Caco-2 (cell line): ENCODE results near the gene PDPN. TPM values are rescaled to one million over a fixed set of nuclear protein-coding genes. Genes with fewer than 3 reads are reported as not detected.

Experiments used
- BruUV-seq: library from RNA; stranded (reverse); fragments of 400-500 nt; replicated peaks from 2 replicates; lab custom pipeline; 2021; lab: Mats Ljungman, UMichigan
- CTCF ChIA-PET: fragments of 300-600 bp; sonication (Branson Sonifier 250); formaldehyde crosslinking; loops from one replicate; lab custom pipeline; 2022; ENCODE audit warnings: antibody characterized with exemption; lab: Charles Lee
- POLR2A ChIA-PET: fragments of 300-600 bp; sonication (Branson Sonifier 250); formaldehyde crosslinking; loops from one replicate; lab custom pipeline; 2022; ENCODE audit warnings: antibody characterized with exemption; lab: Charles Lee
- DNase-seq, 2 experiments: peaks; one replicate each; pipeline versions ENCODE4 v3.0.0 to v3.0.0-alpha.2; 2020 to 2022
- H3K27me3 ChIP-seq: replicated peaks from 2 replicates; pipeline ENCODE4 v1.6.0; 2011; ENCODE audit warnings: low read length; ENCODE audit not compliant: control insufficient read depth, insufficient read depth
- H3K36me3 ChIP-seq: 2 replicates; pipeline ENCODE4 v1.5.1; 2011; ENCODE audit warnings: low read length; ENCODE audit not compliant: control insufficient read depth, insufficient read depth
- H3K4me1 ChIP-seq: fragments of 250-450 bp; sonication (Bioruptor Pico); 2 replicates; pipeline ENCODE4 v1.5.1; 2020; ENCODE audit warnings: mild to moderate bottlenecking
- H3K4me3 ChIP-seq: 2 replicates; pipeline ENCODE4 v1.5.1; 2011; ENCODE audit warnings: low read depth, mild to moderate bottlenecking, control low read depth, low read length
- H3K9me3 ChIP-seq: fragments of 250-450 bp; sonication (Bioruptor Pico); 2 replicates; pipeline ENCODE4 v1.5.1; 2020; ENCODE audit warnings: mild to moderate bottlenecking, moderate library complexity
- H3K27ac Mint-ChIP-seq: one replicate; pipeline ENCODE4 v1.8.0; 2022; ENCODE audit warnings: mixed read lengths; ENCODE audit not compliant: unreplicated experiment
- H3K27me3 Mint-ChIP-seq: one replicate; pipeline ENCODE4 v1.8.0; 2022; ENCODE audit warnings: mixed read lengths; ENCODE audit not compliant: insufficient read depth, unreplicated experiment
- H3K36me3 Mint-ChIP-seq: one replicate; pipeline ENCODE4 v1.8.0; 2022; ENCODE audit warnings: mild to moderate bottlenecking, mixed read lengths; ENCODE audit not compliant: insufficient read depth, unreplicated experiment
- H3K4me1 Mint-ChIP-seq: one replicate; pipeline ENCODE4 v1.8.0; 2022; ENCODE audit warnings: low read depth, mixed read lengths; ENCODE audit not compliant: unreplicated experiment
- H3K4me3 Mint-ChIP-seq: one replicate; pipeline ENCODE4 v1.8.0; 2022; ENCODE audit warnings: mild to moderate bottlenecking, moderate library complexity, mixed read lengths; ENCODE audit not compliant: unreplicated experiment
- H3K9me3 Mint-ChIP-seq: one replicate; pipeline ENCODE4 v1.8.0; 2022; ENCODE audit warnings: mixed read lengths; ENCODE audit not compliant: unreplicated experiment
- intact Hi-C: fragments of 100-400 bp; cut with micrococcal nuclease; formaldehyde crosslinking; loops from one replicate; pipeline ENCODE4 v1.10.0; 2022; ENCODE audit not compliant: unreplicated experiment
- total RNA-seq: library from RNA; stranded (reverse); gene quantifications from 2 replicates; pipeline ENCODE4 v1.2.3, GENCODE V29; 2022
- TF ChIP-seq, protein P1 (sequence below), 2 experiments: fragments of 200-600 bp in 1 of 2; IDR thresholded peaks; 1 replicate in 1 of 2; 2 replicates in 1 of 2; pipeline versions ENCODE4 v1.5.1 to v1.8.0; 2011 to 2022; ENCODE audit warnings: antibody characterized with exemption in 1 of 2, control low read depth in 1 of 2, inconsistent platforms in 1 of 2, low read depth in 1 of 2, low read length in 1 of 2, mild to moderate bottlenecking in 1 of 2, moderate library complexity in 1 of 2; ENCODE audit not compliant: insufficient read depth in 1 of 2, severe bottlenecking in 1 of 2, unreplicated experiment in 1 of 2

PDPN gene
- total RNA-seq, 1 experiment from 2014 or later = not detected

DNA sequence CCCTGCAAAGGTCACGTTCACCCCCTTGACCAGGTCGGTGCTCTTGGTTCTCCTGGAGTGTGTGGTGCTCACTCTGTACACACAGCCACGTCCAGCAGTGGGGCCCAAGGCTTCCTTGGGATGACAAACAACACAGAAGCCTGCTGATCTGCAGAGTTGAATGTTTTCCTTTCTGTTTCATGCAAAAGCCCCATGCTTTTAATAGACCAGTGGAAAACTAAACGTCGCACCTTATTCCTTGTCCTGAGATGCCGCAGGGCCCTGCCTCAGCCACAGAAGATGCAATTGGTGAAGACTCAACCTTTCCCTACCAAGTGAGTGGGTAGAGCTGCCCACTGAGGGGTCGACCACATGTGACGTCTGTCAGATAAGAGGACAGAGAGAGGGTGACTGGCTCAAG, 5.8 kb upstream of the PDPN start:
- H3K9me3 Mint-ChIP-seq = no peaks in the 10 kb centered on the region
- CTCF ChIA-PET = no interaction called here
- intact Hi-C loops = no loop called here

DNA sequence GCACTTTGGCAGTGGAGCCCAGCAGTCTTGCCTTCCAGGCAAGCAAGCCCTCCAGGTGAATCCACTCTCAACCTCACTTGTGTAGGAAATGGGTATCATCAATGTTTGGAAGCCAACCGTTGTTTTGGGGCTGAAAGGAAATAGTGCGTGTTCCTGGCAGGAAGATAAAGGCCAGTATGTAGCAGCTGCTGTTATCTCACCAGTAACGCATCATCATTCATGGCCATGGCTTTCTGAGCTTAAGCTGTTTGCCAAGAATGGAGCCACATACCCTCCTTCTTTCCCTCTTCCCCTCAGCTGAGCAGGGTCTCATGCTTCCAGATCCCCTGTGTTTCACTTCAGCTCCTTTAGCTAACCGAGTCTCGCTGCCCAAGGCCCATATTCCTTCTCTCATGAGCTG, 2.2 kb upstream of the PDPN start:
- no TSS peak for BruUV-seq
- no peak overlapping the region for H3K4me3 Mint-ChIP-seq
- TF ChIP-seq, protein P1, sequence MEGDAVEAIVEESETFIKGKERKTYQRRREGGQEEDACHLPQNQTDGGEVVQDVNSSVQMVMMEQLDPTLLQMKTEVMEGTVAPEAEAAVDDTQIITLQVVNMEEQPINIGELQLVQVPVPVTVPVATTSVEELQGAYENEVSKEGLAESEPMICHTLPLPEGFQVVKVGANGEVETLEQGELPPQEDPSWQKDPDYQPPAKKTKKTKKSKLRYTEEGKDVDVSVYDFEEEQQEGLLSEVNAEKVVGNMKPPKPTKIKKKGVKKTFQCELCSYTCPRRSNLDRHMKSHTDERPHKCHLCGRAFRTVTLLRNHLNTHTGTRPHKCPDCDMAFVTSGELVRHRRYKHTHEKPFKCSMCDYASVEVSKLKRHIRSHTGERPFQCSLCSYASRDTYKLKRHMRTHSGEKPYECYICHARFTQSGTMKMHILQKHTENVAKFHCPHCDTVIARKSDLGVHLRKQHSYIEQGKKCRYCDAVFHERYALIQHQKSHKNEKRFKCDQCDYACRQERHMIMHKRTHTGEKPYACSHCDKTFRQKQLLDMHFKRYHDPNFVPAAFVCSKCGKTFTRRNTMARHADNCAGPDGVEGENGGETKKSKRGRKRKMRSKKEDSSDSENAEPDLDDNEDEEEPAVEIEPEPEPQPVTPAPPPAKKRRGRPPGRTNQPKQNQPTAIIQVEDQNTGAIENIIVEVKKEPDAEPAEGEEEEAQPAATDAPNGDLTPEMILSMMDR (IDR thresholded peaks at IDR 0.05; ENCODE audit: insufficient read depth in 1 of 2, low read depth in 1 of 2, low read length in 1 of 2, severe bottlenecking in 1 of 2, unreplicated experiment in 1 of 2) = no peak
- H3K27me3 ChIP-seq = no peaks in the 10 kb centered on the region
- no peaks in the 10 kb centered on the region for H3K9me3 ChIP-seq
- intact Hi-C loops = no loop called here
- H3K36me3 Mint-ChIP-seq = no peaks in the 10 kb centered on the region
- CTCF ChIA-PET = no interaction called here
- no peaks in the 10 kb centered on the region for H3K27me3 Mint-ChIP-seq
- H3K27ac Mint-ChIP-seq = no peak overlapping the region
- no peaks in the 10 kb centered on the region for H3K9me3 Mint-ChIP-seq
- DNase-seq = no peak
- H3K4me3 ChIP-seq = no peak overlapping the region
- H3K4me1 Mint-ChIP-seq = peaks cover 7% of the 10 kb centered on the region
- H3K4me1 ChIP-seq = peaks cover 3% of the 10 kb centered on the region; the same call in 1 of the 2 replicates
- POLR2A ChIA-PET = no interaction called here
- H3K36me3 ChIP-seq = no peaks in the 10 kb centered on the region

More for the DNA sequence above, 5.8 kb upstream of the PDPN start:
- Histone ChIP-seq H3K4me3 (no peak overlapping the region), H3K27me3 (no peaks in the 10 kb centered on the region), H3K36me3 (no peaks in the 10 kb centered on the region), H3K4me1 (peaks cover 3% of the 10 kb centered on the region; the same call in 1 of the 2 replicates), H3K9me3 (no peaks in the 10 kb centered on the region)
- Mint-ChIP-seq H3K27ac (no peak overlapping the region), H3K4me3 (no peak overlapping the region), H3K4me1 (peaks cover 7% of the 10 kb centered on the region), H3K36me3 (no peaks in the 10 kb centered on the region), H3K27me3 (no peaks in the 10 kb centered on the region)
- no peak for DNase-seq
- BruUV-seq = no TSS peak
- POLR2A ChIA-PET = no interaction called here
- TF ChIP-seq, protein P1 (IDR thresholded peaks at IDR 0.05; ENCODE audit: insufficient read depth in 1 of 2, low read depth in 1 of 2, low read length in 1 of 2, severe bottlenecking in 1 of 2, unreplicated experiment in 1 of 2) = no peak

DNA sequence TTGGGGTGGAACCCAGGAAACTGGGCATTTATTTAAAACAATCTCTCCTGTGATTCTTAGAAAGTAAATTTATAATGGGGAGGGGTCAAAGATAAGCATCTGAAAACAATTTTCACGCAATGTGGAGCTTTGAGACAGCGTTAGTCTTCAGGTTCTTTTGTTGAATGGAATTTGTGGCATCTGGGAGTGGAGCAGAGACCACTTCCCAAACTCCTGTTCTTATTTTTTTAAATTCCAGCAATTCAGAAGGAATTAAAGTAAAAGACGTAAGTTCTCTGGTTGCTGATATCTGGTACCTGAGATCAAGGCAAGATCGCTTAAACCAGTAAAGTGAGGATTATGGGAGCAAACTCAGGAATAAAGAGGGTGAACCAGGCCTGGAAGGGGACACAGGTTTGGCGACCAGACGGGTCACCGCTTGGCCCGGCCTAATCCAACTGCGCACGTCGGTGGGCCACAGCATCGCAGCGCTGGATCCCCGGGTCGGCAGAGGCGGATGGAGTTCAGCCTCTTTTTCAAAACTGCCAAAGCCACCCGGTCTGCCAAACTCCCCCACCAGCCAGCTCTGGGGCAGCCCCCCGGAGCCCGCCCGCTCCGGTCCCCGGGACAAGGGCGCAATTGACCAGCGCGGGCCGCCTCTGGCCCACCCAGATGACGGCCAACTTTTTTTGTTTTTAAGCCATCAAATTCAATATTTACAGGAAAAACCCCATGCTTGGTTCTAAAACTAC, 754 bp upstream of the PDPN start:
- ChIA-PET CTCF (no interaction called here), POLR2A (no interaction called here)
- BruUV-seq = no TSS peak
- no peaks in the 10 kb centered on the region for H3K27me3 Mint-ChIP-seq
- H3K4me1 Mint-ChIP-seq = peaks cover 7% of the 10 kb centered on the region
- H3K27ac Mint-ChIP-seq = peak overlapping the region; percentile 76
- Histone ChIP-seq H3K4me1 (peaks cover 13% of the 10 kb centered on the region), H3K36me3 (no peaks in the 10 kb centered on the region), H3K9me3 (no peaks in the 10 kb centered on the region), H3K27me3 (no peaks in the 10 kb centered on the region), H3K4me3 (no peak overlapping the region)
- no peak overlapping the region for H3K4me3 Mint-ChIP-seq
- TF ChIP-seq, protein P1 (IDR thresholded peaks at IDR 0.05; ENCODE audit: insufficient read depth in 1 of 2, low read depth in 1 of 2, low read length in 1 of 2, severe bottlenecking in 1 of 2, unreplicated experiment in 1 of 2) = no peak
- DNase-seq = no peak
- no peaks in the 10 kb centered on the region for H3K9me3 Mint-ChIP-seq
- H3K36me3 Mint-ChIP-seq = no peaks in the 10 kb centered on the region
- intact Hi-C loops = no loop called here
